HEK293T (cell line): Measurements from ENCODE around the gene IL23A.

Experiments used
- ARNT ChIP-seq: fragments of 450-650 bp; IDR thresholded peaks from 2 replicates; pipeline ENCODE4 v1.6.1; 2017; ENCODE audit warnings: mild to moderate bottlenecking
- BHLHE40 ChIP-seq: fragments of 450-650 bp; IDR thresholded peaks from 2 replicates; pipeline ENCODE4 v1.6.1; 2016; ENCODE audit warnings: mild to moderate bottlenecking, moderate library complexity, borderline replicate concordance
- CTBP1 ChIP-seq: fragments of 450-650 bp; IDR thresholded peaks from 2 replicates; pipeline ENCODE4 v1.6.1; 2016; ENCODE audit warnings: borderline replicate concordance
- FOXK2 ChIP-seq: fragments of 450-650 bp; IDR thresholded peaks from 2 replicates; pipeline ENCODE4 v1.6.1; 2016; ENCODE audit warnings: mild to moderate bottlenecking
- FOXM1 ChIP-seq: fragments of 450-650 bp; IDR thresholded peaks from 2 replicates; pipeline ENCODE4 v1.6.1; 2017; ENCODE audit warnings: mild to moderate bottlenecking, borderline replicate concordance
- HDGF ChIP-seq: fragments of 450-650 bp; IDR thresholded peaks from 2 replicates; pipeline ENCODE4 v1.6.1; 2017; ENCODE audit warnings: antibody characterized with exemption, borderline replicate concordance
- L3MBTL2 ChIP-seq: fragments of 450-650 bp; conservative IDR thresholded peaks from 2 replicates; pipeline ENCODE4 v1.6.1; 2016; ENCODE audit warnings: mild to moderate bottlenecking
- LEF1 ChIP-seq: fragments of 450-650 bp; IDR thresholded peaks from 2 replicates; pipeline ENCODE4 v1.6.1; 2017; ENCODE audit warnings: mild to moderate bottlenecking, borderline replicate concordance
- PKNOX1 ChIP-seq: fragments of 450-650 bp; IDR thresholded peaks from 2 replicates; pipeline ENCODE4 v1.6.1; 2016
- SP1 ChIP-seq: fragments of 450-650 bp; IDR thresholded peaks from 2 replicates; pipeline ENCODE4 v1.6.1; 2017
- SUZ12 ChIP-seq: fragments of 450-650 bp; IDR thresholded peaks from 2 replicates; pipeline ENCODE4 v1.6.1; 2016; ENCODE audit warnings: mild to moderate bottlenecking
- TARDBP ChIP-seq: fragments of 450-650 bp; IDR thresholded peaks from 2 replicates; pipeline ENCODE4 v1.6.1; 2016
- ZNF384 ChIP-seq: fragments of 450-650 bp; IDR thresholded peaks from 2 replicates; pipeline ENCODE4 v1.6.1; 2016

- TF ChIP-seq FOXM1, result no peak
- TF ChIP-seq FOXK2, result no peak
- no peak for TF ChIP-seq SUZ12
- no peak for TF ChIP-seq TARDBP
- TF ChIP-seq PKNOX1, result no peak
- no peak for TF ChIP-seq BHLHE40
- TF ChIP-seq CTBP1, result no peak
- no peak for TF ChIP-seq SP1
- TF ChIP-seq HDGF, result no peak
- TF ChIP-seq L3MBTL2, result no peak
- TF ChIP-seq ZNF384, result no peak
- TF ChIP-seq ARNT, result no peak
- TF ChIP-seq LEF1, result no peak
These were observed 20.3 kb downstream of the IL23A start for GRCh38 chr12:56358836-56359532.
